K562 (cell line): ENCODE results near the gene TMEM225B. TPM values are rescaled to one million over a fixed set of nuclear protein-coding genes. Genes with fewer than 3 reads are reported as not detected.
A peak's percentile ranks its signal among the peaks of the same experiment; 100 is the strongest.

Experiments used
- C11orf30 ChIP-seq: fragments of 450-650 bp; IDR thresholded peaks from 2 replicates; pipeline ENCODE4 v1.6.1; 2016; ENCODE audit warnings: low read depth, mild to moderate bottlenecking
- CBX3 ChIP-seq, 2 experiments: IDR thresholded peaks; 1 replicate in 1 of 2; 2 replicates in 1 of 2; pipeline ENCODE4 v1.6.1; 2012; ENCODE audit warnings: inconsistent platforms in 2 of 2, low read length in 2 of 2, borderline replicate concordance in 1 of 2, control low read depth in 1 of 2
- CTBP1 ChIP-seq: fragments of 450-650 bp; IDR thresholded peaks from 2 replicates; pipeline ENCODE4 v1.6.1; 2016; ENCODE audit warnings: borderline replicate concordance
- CTCF ChIP-seq, 3 experiments: IDR thresholded peaks in 2 of 3; conservative IDR thresholded peaks in 1 of 3; 2 replicates each; pipeline ENCODE4 v1.5.1; 2011 to 2012; ENCODE audit warnings: low read length in 3 of 3, mild to moderate bottlenecking in 3 of 3, control low read depth in 2 of 3, improper control_type of control experiment in 1 of 3, inconsistent platforms in 1 of 3, low read depth in 1 of 3, mixed read lengths in 1 of 3, moderate library complexity in 1 of 3; ENCODE audit not compliant: insufficient read depth in 2 of 3
- L3MBTL2 ChIP-seq: fragments of 450-650 bp; IDR thresholded peaks from 2 replicates; pipeline ENCODE4 v1.6.1; 2016; ENCODE audit warnings: mild to moderate bottlenecking, moderate library complexity
- LEF1 ChIP-seq: fragments of 450-650 bp; IDR thresholded peaks from 2 replicates; pipeline ENCODE4 v1.6.1; 2016; ENCODE audit warnings: mild to moderate bottlenecking
- MAFG ChIP-seq: fragments of 450-650 bp; conservative IDR thresholded peaks from 2 replicates; pipeline ENCODE4 v1.6.1; 2016; ENCODE audit warnings: missing genetic modification characterization, missing compliant biosample characterization
- MYC ChIP-seq, 2 experiments: fragments of 250-450 bp in 1 of 2; sonication (Bioruptor Pico) in 1 of 2; IDR thresholded peaks; 2 replicates each; pipeline versions ENCODE4 v1.5.1 to v1.6.1; 2012 to 2021; ENCODE audit warnings: low read depth in 2 of 2, borderline replicate concordance in 1 of 2, improper control_type of control experiment in 1 of 2, low read length in 1 of 2, mild to moderate bottlenecking in 1 of 2, moderate library complexity in 1 of 2
- NR4A1 ChIP-seq, 2 experiments: fragments of 250-450 bp in 1 of 2; fragments of 450-650 bp in 1 of 2; sonication (Bioruptor Pico) in 1 of 2; IDR thresholded peaks; 2 replicates each; pipeline versions ENCODE4 v1.4.0 to v1.6.1; 2016 to 2020; ENCODE audit warnings: mild to moderate bottlenecking in 2 of 2, missing compliant biosample characterization in 1 of 2, missing genetic modification characterization in 1 of 2, moderate library complexity in 1 of 2
- RB1 ChIP-seq: fragments of 450-650 bp; IDR thresholded peaks from 2 replicates; pipeline ENCODE4 v1.6.1; 2017; ENCODE audit warnings: low read depth, mild to moderate bottlenecking
- RBM14 ChIP-seq: fragments of 200-400 bp; formaldehyde crosslinking; IDR thresholded peaks from 2 replicates; pipeline ENCODE4 v1.6.1; 2018; ENCODE audit warnings: low read depth, mild to moderate bottlenecking, low read length, moderate library complexity, borderline replicate concordance; ENCODE audit not compliant: insufficient read depth
- SIX5 ChIP-seq, 2 experiments: IDR thresholded peaks; 2 replicates each; pipeline ENCODE4 v1.6.1; 2011; ENCODE audit warnings: low read length in 2 of 2, borderline replicate concordance in 1 of 2, low read depth in 1 of 2, mild to moderate bottlenecking in 1 of 2, moderate library complexity in 1 of 2; ENCODE audit not compliant: insufficient read depth in 1 of 2
- SMC3 ChIP-seq: conservative IDR thresholded peaks from 2 replicates; pipeline ENCODE4 v1.6.1; 2011; ENCODE audit warnings: low read depth, low read length, improper control_type of control experiment; ENCODE audit not compliant: insufficient read depth
- SNIP1 ChIP-seq: fragments of 450-650 bp; IDR thresholded peaks from 2 replicates; pipeline ENCODE4 v1.7.1; 2017; ENCODE audit warnings: low read depth, mild to moderate bottlenecking
- SOX6 ChIP-seq: fragments of 450-650 bp; IDR thresholded peaks from 2 replicates; pipeline ENCODE4 v1.6.1; 2014; ENCODE audit warnings: mild to moderate bottlenecking
- STAG1 ChIP-seq: sonication (generic); formaldehyde crosslinking; IDR thresholded peaks from 2 replicates; pipeline ENCODE4 v1.5.0; 2020; ENCODE audit warnings: missing genetic modification reagents, borderline replicate concordance
- UBTF ChIP-seq, 2 experiments: IDR thresholded peaks; 2 replicates each; pipeline ENCODE4 v1.6.1; 2012; ENCODE audit warnings: improper control_type of control experiment in 2 of 2, low read depth in 2 of 2, low read length in 2 of 2, borderline replicate concordance in 1 of 2
- WHSC1 ChIP-seq: IDR thresholded peaks from one replicate; pipeline ENCODE4 v1.6.1; 2012; ENCODE audit warnings: low read length, control low read depth, inconsistent platforms
- ZNF3 ChIP-seq: fragments of 250-450 bp; sonication (Bioruptor Pico); IDR thresholded peaks from 2 replicates; pipeline ENCODE4 v1.5.0; 2021; ENCODE audit warnings: mild to moderate bottlenecking, moderate library complexity
- ZNF384 ChIP-seq: IDR thresholded peaks from 2 replicates; pipeline ENCODE4 v1.6.1; 2012; ENCODE audit warnings: low read depth, low read length, improper control_type of control experiment
- polyA plus RNA-seq, 8 experiments: library from polyadenylated mRNA; depleted of rRNA in 4 of 8; stranded (reverse) in 5 of 8; unstranded in 3 of 8; fragments of >200 nt; fragmentation: Nextera tagmentation in 2 of 8; fragmentation: Illumina TruSeq in 1 of 8; extraction: Ambion mirVana in 2 of 8; extraction: Trizol in 1 of 8; gene quantifications; 2 replicates each; pipeline versions ENCODE4 v1.2.1 to v1.2.3, GENCODE V29; 2011 to 2014; ENCODE audit warnings: inconsistent platforms in 1 of 8, missing spikeins in 1 of 8
- total RNA-seq, 7 experiments: library from RNA; depleted of rRNA in 6 of 7; stranded (reverse); fragments of >200 nt in 6 of 7; fragmentation: Illumina TruSeq in 2 of 7; extraction: Trizol in 2 of 7; gene quantifications; 2 replicates each; pipeline versions ENCODE4 v1.2.1 to v1.2.3, GENCODE V29; 2011 to 2021; ENCODE audit warnings: low replicate concordance in 1 of 7
- TF ChIP-seq, protein P1 (sequence below): fragments of 450-650 bp; formaldehyde crosslinking; IDR thresholded peaks from 2 replicates; pipeline ENCODE4 v1.4.0; 2020; ENCODE audit warnings: mild to moderate bottlenecking, moderate library complexity

Gene TMEM225B
- total and polyA plus RNA-seq, 9 of the 15 experiments (the other 6 are each of a cell fraction or from before 2014, with no cell fraction given): 0.08 to 0.73 (median 0.56) TPM

DNA sequence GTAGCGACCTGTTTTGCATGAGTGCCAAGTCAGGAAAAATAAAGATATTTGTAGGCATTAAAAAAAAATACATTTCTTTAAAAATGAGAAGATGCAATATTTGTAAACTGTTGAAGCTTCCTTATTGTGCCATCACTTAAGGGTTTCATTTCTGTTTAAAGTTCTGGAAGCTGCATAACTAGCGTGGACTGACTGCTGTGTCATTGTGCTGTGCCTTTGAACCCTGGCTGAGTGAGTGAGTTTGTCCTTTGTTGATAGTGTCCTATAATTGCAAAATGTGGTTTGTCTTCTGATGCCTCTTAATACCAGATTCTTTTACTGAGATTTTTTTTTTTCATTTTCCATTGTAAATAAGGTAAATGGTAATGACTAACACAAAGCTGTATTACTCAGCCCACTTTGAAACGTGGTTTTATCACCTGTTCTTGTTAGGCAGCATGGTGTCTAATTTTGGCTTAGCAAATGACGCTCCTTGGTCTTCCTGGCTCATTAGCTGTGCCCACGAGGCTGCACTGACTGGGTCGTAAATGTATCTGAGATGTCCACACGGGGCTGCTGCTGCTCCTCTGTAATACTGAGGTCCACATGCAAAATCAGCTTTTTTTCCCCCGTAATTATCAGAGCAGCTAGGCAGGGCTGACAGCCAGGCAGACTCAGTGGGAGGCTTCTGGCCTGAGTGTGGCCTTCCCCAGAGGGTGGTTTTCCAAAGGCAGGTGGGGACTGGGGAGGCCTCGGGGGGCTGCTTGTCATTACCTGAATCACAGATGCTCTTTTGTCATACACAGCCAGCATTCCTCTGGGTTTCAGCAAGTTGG lies 33.4 kb downstream of the TMEM225B start (continued):
- TF ChIP-seq MAFG (tag): peak; percentile 86
- TF ChIP-seq MYC (IDR thresholded peaks at IDR 0.05; ENCODE audit: low read depth, low read length): peak; percentile 73; the same call in 1 of the 2 replicates
- no peak for TF ChIP-seq MYC (CRISPR knock-in tag; IDR thresholded peaks at IDR 0.05; ENCODE audit: borderline replicate concordance, low read depth)
- peak; percentile 89 for TF ChIP-seq SMC3
- TF ChIP-seq RB1: 0 out of 2 replicates have a peak, but pooled peaks have one; percentile 12
- TF ChIP-seq SOX6: no peak
- no peak for TF ChIP-seq UBTF (IDR thresholded peaks at IDR 0.05; ENCODE audit: borderline replicate concordance in 1 of 2, low read depth in 2 of 2, low read length in 2 of 2)
- no peak for TF ChIP-seq SNIP1
- TF ChIP-seq WHSC1: no peak
- no peak for TF ChIP-seq RBM14
- no peak for TF ChIP-seq SIX5 (IDR thresholded peaks at IDR 0.05; ENCODE audit: borderline replicate concordance in 1 of 2, insufficient read depth in 1 of 2, low read depth in 1 of 2, low read length in 2 of 2)
- TF ChIP-seq, protein P1, sequence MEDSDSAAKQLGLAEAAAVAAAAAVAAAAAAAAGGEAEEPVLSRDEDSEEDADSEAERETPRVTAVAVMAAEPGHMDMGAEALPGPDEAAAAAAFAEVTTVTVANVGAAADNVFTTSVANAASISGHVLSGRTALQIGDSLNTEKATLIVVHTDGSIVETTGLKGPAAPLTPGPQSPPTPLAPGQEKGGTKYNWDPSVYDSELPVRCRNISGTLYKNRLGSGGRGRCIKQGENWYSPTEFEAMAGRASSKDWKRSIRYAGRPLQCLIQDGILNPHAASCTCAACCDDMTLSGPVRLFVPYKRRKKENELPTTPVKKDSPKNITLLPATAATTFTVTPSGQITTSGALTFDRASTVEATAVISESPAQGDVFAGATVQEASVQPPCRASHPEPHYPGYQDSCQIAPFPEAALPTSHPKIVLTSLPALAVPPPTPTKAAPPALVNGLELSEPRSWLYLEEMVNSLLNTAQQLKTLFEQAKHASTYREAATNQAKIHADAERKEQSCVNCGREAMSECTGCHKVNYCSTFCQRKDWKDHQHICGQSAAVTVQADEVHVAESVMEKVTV (CRISPR knock-in tag): peak; percentile 75
- no peak for TF ChIP-seq LEF1
- TF ChIP-seq CTCF (IDR thresholded peaks at IDR 0.05 in 2 of 3, conservative IDR thresholded peaks at IDR 0.05 in 1 of 3; ENCODE audit: insufficient read depth in 2 of 3, low read depth in 1 of 3, low read length in 3 of 3): peak; percentile 70 to 90 (median 80)
- TF ChIP-seq ZNF384: peak; percentile 61
- peak; percentile 32; the same call in 1 of the 2 replicates for TF ChIP-seq L3MBTL2
- TF ChIP-seq CBX3 (IDR thresholded peaks at IDR 0.05; ENCODE audit: borderline replicate concordance in 1 of 2, low read length in 2 of 2): 0 out of 3 replicates have a peak, but pooled peaks of 1 of the 2 experiments have one; percentile 27
- TF ChIP-seq CTBP1: peak; percentile 29; the same call in 1 of the 2 replicates
- TF ChIP-seq NR4A1 (CRISPR knock-in tag; IDR thresholded peaks at IDR 0.05): no peak
- TF ChIP-seq NR4A1 (tag; IDR thresholded peaks at IDR 0.05): no peak
- no peak for TF ChIP-seq ZNF3 (CRISPR knock-in tag)
- peak; percentile 65; the same call in 1 of the 2 replicates for TF ChIP-seq STAG1 (CRISPR knock-in tag)
- peak; percentile 81 for TF ChIP-seq C11orf30
